NCI-H2196 treated with DMSO at 0.1 percent for 48 hours (cell line): ENCODE data around the gene DECR2.
A peak's percentile ranks its signal among the peaks of the same experiment; 100 is the strongest.

Source experiments
- DNase-seq: peaks from one replicate; lab custom pipeline; 2025; ENCODE audit not compliant: unreplicated experiment; lab: John Stamatoyannopoulos, UW

DECR2 gene

GRCh38 chr16:440627-441026 is 38.9 kb downstream of the DECR2 start:
- peak; percentile 56 for DNase-seq

GRCh38 chr16:441447-441846 is 39.8 kb downstream of the DECR2 start:
- DNase-seq: no peak

GRCh38 chr16:442976-443375 is 41.3 kb downstream of the DECR2 start:
- no peak for DNase-seq

DNA sequence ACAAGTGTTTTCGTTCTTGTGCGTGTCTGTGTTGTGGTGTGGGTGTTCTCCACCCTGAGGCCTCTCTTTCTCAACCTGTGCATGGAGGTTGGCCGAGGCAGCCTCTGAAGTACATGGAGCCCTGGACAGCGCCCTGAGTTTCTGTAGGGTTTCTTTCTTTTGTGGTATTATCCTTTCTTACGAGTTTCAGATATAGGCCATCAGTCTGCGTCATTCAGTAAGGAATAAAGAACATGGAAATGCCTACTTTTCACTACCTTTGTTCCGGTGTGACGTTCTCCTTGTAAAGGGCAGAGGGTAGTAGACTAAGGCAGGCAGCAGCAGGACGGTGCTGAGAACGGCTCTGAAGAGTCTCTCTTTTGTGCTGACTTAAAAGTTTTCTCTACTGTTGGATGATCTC is 42.3 kb downstream of the DECR2 start:
- DNase-seq: no peak

DNA sequence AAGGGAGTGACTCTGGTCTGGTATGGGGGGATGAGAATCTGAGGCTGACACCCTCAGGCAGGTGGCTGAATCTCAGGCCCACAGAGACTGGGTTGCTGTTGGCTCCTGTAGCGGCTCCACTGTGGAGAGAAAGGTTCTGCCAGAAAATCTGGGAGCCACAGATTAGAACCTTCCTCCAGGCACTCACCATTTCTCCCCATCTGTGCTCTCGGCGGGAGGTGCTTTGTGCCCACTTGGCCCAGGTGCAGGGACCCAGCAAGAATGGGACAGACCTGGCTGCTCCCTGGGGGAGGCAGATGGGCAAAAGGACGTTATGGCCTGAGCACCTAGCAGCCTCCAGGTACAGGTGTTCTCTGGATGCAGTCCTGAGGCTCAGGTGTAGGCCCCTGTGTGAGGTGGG is 43.9 kb downstream of the DECR2 start:
- no peak for DNase-seq

DNA sequence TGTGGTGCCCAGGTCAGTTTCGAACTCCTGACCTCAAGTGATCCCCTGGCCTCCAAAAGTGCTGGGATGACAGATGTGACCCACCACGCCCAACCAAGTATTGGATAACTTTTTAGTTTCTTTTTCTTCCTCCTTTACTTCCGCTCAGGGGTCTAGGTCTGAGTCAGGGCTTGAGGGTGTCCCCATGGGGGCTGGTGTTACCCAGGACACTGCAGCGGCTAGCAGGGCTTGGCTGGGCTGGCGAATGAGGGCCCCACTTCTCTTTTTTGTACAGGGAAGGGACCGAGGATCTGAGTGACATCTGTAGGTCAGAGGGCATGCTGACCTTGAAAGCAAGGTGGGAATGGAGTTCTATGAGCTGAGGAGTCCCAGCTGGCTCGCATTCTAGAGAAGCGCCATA is 48.7 kb downstream of the DECR2 start:
- no peak for DNase-seq

DNA sequence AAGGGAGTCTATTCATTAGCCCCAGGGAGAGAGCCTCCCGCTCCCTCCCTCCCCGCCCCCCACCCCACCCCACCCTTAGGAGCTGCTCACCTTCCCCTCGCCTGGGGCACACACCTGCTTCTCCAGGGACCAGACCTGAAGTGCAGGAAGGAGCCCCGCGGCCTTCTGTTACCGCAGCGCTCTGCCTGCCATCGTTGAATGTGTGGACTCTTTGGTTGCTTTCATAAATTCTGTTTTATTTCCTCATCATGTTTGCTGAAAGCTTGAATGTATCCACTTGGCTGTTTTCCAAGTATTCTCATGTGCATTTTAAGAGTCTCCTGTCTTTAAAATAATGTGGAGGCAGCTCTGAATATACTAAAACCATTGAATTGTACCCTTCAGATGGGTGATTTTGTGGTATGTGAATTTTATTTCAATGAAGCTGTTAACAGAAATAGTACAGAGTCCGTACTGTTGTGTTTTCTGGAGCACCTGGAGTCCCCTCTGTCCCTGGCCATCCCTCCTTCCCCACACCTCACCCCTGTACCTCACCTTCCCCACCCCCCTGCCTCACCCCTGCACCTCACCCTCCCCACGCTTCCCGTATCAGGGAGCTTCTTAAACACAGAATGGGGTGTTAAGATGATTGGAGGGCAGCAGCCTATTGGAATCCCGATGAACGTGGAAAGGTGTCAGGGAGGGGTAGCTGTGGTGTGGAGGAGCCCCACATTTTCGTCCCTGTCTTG is 49.3 kb downstream of the DECR2 start:
- DNase-seq: peak; percentile 91

- no peak for DNase-seq
These were observed 52.8 kb downstream of the DECR2 start for GRCh38 chr16:454397-454940.

GRCh38 chr16:455453-455852 is 53.8 kb downstream of the DECR2 start:
- DNase-seq: no peak

- peak; percentile 83 for DNase-seq
These were observed 55.3 kb downstream of the DECR2 start for GRCh38 chr16:456891-457483.

- no peak for DNase-seq
These were observed 56.2 kb downstream of the DECR2 start for GRCh38 chr16:457732-458400.

- no peak for DNase-seq
These were observed 58.1 kb downstream of the DECR2 start for GRCh38 chr16:459761-460160.

DNA sequence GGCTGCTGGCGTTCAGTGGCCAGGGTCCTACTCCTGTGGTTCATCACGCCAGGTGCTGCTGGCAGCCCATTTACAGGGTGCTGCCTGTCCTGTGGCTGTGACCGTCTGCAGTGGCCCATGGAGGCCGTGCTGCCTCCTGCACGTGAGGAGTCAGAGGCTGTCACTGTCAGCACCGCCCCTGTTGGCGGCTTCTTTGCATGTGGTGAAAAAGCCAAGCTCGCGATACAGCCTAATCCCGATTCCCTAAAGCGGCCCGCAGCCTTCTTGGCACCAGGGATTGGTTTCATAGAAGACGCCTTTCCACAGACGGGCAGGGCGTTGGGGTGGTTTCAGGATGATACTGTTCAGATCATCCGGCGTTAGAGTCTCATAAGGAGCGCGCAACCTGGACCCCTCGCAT is 59.1 kb downstream of the DECR2 start:
- DNase-seq: no peak
